Activated gamma-delta T cell treated with Interleukin-2 at 50 U/mL for 16 hours (primary cell): Measurements from ENCODE around the gene DCUN1D1.
"Not testable (repeated sequence)": the region's sequence is repeated elsewhere in the genome, so short reads cannot be mapped to it uniquely, and the experiment has no call there.

Experiments used
- DNase-seq: peaks from one replicate; pipeline ENCODE4 v3.0.0-alpha.2; 2020

Gene DCUN1D1

DNA sequence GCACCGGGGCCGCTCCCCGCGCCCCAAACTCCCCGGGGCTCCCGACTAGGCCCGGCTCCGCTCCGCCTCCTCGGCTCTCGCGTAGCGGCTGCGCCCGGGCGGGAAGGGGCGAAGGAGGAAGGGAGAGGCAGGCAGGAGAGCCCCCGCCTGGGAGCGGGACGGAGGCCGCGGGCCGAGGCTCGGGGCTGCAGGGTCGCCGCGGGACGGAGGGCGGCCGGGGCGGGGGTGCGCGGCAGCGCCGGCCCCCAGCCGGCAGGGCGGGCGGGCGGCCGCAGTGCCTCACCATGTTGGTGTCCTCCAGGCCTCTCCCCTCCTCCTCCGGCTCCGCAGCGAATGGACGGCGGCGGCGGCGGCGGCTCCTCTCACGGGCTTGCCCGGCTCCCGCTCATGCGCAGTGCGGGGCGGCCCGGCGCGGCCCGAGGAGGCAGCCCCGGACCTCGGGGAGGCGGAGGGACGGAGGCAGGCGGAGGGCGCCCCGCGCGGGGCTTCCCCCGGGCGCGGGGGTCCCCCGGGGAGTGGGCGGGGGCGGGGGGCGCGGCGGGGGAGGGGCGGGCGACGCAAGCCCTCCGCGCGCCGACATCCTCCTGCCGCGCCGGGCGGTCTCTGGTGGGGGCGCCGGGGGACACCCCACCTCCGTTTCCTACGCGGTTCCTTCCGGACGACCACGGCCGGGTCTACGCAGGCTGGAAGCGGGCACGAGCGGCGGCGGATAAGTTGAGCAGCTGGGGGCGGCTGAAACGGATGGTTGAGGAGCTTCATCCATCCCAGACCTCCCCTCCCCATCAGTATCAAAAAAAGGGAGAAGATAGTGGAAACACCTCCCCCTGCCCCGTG lies at the start of gene DCUN1D1:
Gene DCUN1D1 (minus strand): TSS at position 335 of the 834 bp plus-strand sequence. CDS start 49 bp downstream, at position 286.
- DNase-seq = peak; percentile 87

DNA sequence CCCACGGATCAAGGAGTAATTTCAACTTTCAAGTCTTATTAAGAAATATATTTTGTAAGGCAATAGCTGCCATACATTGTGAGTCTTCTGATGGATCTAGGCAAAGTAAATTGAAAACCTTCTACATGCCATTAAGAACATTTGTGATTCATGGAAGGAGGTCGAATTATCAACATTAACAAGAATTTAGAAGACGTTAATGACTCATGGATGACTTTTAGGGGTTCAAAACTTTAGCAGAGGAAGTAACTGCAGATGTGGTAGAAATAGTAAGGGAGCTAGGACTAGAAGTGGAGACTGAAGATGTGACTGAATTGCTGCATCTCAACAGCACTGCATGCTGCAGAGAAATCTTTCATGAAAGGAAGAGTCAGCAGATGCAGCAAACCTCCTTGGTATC lies 48.1 kb upstream of the DCUN1D1 start:
- no peak for DNase-seq

DNA sequence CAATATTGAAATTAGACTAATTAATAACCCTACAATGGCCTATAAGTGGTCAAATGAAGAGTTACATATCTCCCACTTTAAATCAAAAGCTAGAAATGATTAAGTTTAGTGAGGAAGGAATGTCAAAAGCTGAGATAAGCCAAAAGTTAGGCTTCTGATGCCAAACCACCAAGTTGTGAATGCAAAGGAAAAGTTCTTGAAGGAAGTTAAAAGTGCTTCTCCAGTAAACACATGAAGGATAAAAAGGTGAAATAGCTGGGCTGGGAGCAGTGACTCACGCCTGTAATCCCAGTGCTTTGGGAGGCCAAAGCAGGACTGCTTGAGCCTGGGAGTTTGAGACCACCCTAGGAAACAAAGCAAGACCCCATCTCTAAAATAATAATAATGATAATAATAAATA lies 46.9 kb upstream of the DCUN1D1 start:
- no peak for DNase-seq

DNA sequence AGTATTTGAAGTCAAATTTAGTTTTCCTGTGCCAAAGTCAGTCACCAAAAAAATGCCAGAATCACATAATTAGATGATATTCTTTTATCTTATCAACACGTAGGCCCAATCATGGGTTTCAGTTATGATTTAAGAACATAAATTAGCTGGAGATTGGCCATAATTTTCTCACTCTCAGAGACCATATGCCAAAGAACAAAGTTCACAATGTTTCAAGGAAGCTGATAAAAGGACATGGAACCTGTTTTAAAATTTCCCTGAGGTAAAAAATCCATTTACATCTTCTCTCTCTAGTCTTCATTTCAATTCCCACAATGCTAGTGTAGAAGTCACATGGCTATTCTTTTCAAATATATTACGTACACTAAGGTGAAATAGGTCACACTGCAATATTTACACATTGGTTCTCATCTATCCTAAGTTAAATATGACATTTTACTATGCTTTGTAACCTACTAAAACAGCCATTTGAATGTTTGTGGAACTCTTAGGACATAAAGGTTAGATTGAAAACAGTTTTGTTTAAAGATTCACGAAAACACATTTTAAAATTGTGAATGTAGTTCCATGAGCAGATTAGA lies 42.7 kb upstream of the DCUN1D1 start:
- no peak for DNase-seq

DNA sequence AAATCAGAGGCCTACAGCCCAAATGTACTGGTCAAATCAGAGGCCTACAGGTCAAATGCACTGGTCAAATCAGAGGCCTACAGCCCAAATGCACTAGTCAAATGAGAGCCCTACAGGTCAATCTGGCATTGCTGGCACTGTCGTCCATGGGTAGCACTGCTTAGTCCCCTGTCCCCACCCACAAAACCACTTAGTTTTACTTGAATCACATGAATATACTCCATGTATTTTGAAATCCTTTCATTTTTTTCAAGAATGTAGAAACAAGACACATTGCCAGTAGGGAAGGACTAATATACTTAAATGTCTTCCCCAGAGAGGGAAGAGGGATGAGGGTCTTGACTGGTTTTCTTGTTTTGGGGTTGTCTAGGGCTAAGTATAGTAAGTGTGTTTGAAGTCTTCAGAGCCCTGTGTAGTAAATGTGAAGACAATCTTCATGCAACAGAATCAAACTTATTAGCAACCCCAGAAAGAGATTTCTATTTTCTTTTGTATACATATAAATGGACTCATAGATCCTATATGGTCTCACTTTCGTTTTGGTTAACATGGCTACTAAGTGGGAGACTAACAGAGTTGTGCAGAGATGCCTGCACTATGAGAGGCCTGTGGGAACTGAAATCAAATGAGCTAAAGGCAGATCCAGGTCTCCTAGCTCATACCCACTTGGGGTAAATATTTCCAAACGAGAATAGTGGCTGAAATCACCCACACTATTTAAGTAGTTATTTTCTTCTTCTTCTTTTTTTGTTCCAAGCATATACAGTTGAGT lies 38.3 kb upstream of the DCUN1D1 start:
- no peak for DNase-seq

DNA sequence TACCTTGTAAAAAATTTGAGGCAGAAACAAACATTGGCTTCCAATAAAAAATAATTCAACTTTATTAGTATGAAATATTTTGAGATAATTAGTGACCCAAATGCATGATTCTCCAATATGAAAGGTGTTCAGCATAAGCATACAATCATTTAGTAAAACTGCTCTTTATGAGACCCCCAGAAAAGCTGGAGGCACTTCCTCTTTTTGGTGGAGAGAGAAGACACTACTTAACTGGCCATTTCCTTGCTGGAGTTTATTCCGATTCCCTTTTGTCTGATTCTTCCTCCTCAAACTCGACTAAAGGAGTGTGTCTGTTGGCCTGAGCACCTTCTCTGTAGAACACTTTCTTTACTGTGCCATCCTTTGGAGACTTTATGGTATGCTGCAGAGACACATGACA lies 34.8 kb upstream of the DCUN1D1 start:
- DNase-seq = no peak

DNA sequence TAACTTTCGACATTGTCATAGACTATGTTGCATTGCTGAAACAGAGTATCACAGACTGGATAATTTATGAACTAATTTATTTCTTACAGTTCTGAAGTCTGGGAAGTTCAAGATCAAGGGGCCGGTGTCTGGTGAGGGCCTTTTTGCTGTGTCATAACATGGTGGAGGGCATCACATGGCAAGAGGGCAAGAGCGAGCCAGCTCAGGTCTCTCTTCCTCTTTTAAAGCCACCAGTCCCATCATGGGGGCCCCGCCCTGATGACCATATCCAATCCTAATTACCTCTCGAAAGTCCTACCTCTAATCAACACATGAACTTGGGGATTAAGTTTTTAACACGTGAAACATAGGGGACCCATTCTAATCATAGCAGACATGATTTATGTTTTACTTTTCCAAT lies 33.5 kb upstream of the DCUN1D1 start:
- no peak for DNase-seq

DNA sequence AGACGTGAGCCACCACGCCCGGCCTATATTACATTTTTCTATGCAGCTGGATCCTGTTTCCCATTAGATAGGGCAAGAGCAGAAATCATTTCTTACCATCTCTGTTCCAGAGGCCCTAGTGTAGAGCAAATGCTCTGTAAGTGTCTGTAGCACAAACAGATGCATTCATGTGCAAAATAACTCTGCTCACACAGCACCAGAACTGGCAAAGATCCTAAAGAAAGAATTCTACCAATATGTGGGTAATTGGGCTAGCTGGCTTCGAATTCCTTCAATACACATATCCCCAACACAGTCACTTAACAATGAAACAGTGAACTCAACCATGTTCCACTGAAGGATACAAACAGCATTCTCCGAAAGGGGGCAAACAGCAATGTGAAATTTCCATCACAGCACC lies 32.7 kb upstream of the DCUN1D1 start:
- no peak for DNase-seq

DNA sequence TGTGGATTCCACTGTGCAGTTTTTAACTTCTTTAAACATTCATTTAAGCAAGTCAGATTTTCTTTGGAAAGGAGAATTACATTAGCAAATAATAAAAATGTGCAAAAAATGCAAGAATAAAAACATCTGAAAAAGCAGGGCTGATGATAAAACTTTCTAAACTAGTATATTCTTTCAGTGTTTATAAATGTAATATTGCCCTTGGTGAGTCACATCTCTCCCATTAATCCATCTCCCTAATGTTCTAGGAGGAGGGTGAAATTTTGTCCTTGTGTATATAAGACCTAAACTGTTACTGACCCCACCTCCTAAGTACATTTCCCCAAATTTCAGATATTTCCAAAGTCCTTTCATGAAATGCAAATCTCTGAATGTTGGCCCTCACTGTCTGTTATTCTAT lies 28.5 kb upstream of the DCUN1D1 start:
- DNase-seq = no peak

DNA sequence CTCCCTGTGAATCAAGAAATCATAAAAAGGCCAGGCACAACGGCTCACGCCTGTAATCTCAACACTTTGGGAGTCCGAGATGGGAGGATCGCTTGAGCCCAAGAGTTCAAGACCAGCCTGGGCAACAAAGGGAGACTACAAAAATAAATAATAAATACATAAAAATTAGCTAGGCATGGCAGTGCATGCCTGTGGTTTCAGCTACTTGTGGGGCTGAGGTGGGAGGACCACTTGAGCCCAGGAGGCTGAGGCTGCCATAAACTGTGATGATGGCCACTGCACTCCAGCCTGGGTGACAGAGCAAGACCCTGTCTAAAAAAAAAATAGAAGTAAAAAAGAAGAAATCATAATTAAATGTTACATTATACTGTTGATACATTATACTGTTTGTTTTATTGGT lies 28.0 kb upstream of the DCUN1D1 start:
- no peak for DNase-seq

DNA sequence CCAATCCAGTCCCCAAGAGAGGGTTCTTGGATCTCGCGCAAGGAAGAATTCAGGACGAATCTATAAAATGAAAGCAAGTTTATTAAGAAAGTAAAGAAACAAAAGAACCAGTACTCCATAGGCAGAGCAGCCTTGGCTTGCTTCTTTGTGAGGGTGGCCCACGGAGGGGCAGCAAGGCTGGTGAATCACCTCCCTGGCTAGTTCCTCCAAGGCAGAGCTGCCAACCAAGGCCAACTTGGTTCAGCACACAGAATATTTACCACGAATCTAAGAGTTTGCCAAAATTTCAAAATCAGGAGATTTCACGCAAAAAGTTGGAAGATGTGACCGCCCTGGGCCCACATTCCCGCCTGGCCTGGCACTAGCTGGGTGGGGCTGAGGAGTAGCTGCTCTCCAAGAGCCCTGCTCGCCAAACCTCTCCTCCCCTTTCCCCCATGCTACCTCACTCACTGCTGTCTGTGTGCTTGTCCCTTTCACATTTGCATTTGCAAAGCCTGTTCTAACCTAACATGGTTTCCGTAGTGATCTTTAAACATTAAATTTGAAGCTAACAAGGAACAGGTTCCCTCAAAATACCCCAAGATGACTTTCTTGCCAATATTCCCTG lies 26.2 kb upstream of the DCUN1D1 start:
- no peak for DNase-seq

DNA sequence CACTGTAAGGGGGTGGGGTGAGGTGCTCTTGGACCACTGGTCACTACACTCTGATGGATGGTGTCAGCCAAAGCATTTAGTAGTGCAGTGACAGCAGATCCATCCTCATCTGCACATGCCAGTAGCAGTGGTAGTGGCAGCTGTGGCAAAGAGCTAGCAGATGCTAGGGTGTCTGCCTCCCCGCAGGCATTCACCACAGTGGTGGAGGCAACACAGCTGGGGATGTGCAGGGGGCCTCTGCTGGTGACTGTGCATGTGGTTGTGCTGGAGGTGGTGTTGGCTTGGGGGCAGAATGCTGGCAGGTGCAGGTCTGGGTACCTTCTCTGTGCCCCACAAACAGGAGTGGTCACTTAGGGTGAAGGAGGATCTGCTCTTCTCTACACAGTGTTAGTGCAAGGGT lies 19.4 kb upstream of the DCUN1D1 start:
- no peak for DNase-seq

DNA sequence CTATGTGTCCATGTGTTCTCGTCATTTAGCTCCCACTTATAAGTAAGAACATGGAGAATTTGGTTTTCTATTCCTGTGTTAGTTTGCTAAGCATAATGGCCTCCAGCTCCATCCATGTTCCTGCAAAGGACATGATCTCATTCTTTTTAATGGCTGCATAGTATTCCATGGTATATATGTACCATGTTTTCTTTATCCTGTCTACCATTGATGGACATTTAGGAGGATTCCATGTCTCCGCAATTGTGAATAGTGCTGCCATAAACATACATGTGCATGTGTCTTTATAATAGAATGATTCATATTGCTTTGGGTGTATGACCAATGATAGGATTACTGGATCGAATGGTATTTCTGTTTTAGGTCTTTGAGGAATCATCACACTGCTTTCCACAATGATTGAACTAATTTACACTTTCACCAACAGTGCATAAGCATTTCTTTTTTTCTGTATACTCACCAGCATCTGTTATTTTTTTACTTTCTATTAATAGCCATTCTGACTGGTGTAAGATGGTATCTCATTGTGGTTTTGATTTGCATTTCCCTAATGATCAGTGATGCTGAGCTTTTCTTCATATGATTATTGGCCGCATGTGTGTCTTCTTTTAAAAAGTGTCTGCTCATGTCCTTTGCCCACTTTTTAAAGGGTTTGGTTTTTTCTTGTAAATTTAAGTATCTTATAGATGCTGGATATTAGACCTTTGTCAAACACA lies 13.3 kb upstream of the DCUN1D1 start:
- not testable (repeated sequence) for DNase-seq

DNA sequence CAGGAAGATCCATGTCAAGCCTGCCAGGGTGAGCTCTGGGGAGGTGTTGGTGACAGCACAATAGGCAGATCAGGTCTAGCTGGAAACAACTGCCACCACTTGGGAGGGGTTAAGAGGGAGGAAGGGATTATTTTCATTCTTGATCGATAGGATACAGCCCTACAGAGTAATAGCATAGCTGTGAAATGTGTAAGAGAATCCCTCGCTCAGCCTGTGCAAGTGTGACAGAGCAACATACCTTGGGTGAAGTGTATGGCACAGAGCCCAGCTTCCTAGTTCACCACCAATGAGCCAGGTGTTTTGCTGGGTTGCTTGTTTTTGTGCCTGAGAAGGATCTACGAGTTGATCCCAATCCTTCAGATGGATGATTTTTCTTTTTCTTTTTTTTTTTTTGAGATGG lies 9.2 kb upstream of the DCUN1D1 start:
- no peak for DNase-seq

DNA sequence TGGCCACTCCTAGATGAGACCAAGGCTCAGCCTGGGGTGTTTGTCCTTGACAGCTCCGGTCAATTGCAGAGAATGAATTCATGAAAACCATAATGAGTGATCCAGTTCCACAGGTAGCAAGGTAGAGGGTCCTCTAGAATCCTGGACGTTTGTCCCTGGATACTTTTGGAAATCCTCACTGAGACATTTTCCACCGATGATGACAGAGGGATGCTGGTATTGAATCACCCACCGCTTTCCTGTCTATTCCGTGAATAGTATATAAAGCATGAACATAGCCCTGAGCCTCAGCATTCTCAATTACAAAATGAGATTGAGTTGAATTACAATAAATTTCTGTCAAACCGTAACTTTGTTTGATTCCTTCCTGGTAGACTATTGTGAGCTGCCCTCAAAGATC lies 5.7 kb upstream of the DCUN1D1 start:
- no peak for DNase-seq

DNA sequence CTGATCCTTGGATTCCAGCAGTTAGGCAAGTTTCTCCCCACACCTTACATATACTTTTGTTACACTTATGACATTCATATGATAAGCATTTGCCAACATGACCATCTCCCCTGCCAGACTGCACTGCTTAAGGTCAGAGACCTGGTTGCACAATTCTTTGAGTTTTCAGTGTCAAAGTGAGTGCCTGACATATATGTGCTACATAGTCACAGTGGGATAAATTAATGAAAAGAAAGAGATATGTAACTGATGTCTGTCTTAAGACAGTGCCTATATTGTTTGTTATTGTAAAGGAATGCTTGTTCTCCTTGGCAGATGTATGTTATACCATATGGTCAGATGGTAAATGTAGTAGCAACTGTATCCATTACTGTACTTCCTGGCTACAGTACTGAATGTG lies 3.5 kb upstream of the DCUN1D1 start:
- DNase-seq = no peak

DNA sequence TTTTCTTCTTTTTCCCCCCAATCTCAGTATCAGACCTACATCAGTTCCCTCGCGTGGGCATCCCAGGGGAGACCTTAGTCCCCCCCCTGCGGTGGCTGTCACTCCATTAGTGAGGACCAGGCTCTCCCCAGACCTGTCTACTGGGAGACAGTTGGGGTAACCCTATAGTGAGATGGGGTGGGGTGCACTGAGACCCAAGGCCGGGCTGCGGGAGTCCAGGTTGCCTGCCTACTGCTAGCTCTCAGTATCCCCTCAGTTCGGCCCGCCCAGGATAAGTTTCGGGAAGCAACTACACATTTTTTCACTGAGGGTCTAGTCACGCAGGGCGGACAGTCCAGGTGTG lies 671 bp upstream of the DCUN1D1 start:
- DNase-seq = peak; percentile 14

DNA sequence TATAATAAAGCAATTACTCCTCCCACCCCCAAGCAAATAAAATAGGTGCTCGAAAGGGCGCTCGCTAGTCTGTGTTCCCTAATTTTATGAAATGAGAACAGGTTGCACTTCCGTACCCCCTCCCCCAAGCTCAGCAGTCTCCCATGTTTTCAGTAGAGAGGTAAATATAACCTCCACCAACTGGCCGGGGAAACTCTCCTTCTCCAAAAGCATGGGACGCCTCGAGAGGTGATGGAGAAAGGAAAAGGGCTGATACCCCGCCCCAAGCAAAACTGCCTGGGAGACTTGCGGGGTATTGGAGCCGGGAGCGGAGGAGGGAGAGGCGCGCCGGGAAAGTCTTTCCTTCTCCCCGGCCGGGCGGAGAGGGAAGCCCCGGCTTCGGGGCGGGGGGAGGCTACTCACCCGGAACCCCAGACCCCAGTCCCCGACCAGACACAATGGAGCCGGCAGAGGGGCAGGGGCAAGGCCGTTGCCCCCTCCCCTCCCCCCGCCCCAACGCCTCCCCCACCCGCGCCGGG lies 605 bp downstream of the DCUN1D1 start:
- peak; percentile 9 for DNase-seq

DNA sequence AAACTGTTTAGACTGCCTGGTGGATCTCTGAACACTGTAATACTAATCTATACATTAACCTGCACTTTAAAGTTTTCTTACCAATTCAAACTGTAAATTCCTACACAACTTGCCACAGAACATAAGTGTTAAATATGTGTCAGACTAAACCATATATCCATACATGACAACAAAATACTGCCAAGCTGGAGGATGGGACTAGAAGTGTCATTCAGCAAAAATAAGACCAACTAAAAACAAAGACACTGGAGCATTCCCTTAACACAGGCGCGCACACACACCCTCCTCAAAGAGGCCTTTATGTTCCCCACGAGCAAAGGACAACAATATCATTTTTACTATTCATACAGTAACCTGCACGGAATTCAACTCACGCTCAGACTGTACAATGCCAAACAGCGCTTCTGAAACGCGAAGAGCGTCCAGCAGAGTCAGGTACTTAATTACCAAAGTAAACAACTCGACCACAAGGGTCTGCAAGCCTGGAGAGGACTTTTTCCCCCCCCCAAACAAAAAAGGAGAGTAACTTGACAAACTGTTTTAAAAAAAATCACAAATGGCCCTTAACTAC lies 1.1 kb downstream of the DCUN1D1 start:
- no peak for DNase-seq

DNA sequence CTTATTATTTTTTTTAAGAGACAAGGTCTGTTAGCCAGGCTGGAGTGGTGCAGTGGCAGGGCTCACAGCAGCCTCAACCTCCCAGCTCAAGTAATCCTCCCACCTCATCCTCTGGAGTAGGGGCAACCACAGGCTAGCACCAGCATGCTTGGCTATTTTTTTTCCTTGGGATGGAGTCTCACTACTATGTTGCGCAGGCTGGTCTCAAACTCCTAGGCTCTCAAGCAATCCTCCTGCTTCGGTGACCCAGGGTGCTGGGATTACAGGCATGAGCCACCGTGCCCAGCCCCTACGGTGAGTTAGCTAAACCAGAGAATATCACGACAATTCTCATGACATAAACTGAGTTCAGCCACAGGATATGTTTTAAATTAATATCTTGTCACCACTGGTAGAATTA lies 2.0 kb downstream of the DCUN1D1 start:
- no peak for DNase-seq

DNA sequence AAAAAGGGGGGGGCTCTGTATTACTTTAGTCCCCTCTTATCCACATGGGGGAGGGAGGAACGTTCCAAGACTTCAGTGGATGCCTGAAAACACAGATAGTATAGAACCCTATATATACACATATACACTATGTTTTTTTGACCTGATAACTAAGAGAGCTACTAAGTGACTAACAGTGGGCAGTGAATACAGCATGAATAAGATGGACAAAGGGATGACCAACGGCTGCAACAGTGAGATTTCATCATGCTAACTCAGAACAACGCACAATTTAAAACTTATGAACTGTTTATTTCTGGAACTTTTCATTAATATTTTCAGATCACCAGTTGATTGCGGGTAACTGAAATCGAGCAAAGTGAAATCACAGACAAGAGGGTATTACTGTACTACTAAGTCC lies 7.3 kb downstream of the DCUN1D1 start:
- no peak for DNase-seq

DNA sequence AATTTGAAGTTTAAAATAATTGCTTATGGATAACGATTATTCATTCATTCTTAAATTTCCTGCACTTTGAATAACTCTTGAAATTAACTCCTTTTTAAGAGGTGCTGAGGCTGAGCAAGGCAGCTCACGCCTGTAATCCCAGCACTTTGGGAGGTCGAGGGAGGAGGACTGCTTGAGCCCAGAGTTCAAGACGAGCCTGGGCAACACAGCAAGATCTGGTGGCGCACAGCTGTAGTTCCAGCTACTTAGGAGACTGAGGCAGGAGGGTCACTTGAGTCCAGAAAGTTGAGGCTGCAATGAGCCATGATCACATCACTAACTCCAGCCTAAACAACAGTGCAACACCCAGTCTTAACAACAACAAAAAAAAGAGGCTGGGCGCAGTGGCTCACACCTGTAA lies 8.0 kb downstream of the DCUN1D1 start:
- no peak for DNase-seq
